LNCAP (cell line): ENCODE data around the gene RPLP1.

Experiments
- TF ChIP-seq, protein P1 (sequence below): fragments of 450-650 bp; IDR thresholded peaks from 2 replicates; pipeline ENCODE4 v1.5.1; 2017; ENCODE audit warnings: mild to moderate bottlenecking

The RPLP1 gene

GRCh38 chr15:69466733-69467132, 14.1 kb downstream of the RPLP1 start:
- TF ChIP-seq, protein P1, sequence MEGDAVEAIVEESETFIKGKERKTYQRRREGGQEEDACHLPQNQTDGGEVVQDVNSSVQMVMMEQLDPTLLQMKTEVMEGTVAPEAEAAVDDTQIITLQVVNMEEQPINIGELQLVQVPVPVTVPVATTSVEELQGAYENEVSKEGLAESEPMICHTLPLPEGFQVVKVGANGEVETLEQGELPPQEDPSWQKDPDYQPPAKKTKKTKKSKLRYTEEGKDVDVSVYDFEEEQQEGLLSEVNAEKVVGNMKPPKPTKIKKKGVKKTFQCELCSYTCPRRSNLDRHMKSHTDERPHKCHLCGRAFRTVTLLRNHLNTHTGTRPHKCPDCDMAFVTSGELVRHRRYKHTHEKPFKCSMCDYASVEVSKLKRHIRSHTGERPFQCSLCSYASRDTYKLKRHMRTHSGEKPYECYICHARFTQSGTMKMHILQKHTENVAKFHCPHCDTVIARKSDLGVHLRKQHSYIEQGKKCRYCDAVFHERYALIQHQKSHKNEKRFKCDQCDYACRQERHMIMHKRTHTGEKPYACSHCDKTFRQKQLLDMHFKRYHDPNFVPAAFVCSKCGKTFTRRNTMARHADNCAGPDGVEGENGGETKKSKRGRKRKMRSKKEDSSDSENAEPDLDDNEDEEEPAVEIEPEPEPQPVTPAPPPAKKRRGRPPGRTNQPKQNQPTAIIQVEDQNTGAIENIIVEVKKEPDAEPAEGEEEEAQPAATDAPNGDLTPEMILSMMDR: no peak

GRCh38 chr15:69467636-69468035, 15.0 kb downstream of the RPLP1 start:
- TF ChIP-seq, protein P1: no peak

DNA sequence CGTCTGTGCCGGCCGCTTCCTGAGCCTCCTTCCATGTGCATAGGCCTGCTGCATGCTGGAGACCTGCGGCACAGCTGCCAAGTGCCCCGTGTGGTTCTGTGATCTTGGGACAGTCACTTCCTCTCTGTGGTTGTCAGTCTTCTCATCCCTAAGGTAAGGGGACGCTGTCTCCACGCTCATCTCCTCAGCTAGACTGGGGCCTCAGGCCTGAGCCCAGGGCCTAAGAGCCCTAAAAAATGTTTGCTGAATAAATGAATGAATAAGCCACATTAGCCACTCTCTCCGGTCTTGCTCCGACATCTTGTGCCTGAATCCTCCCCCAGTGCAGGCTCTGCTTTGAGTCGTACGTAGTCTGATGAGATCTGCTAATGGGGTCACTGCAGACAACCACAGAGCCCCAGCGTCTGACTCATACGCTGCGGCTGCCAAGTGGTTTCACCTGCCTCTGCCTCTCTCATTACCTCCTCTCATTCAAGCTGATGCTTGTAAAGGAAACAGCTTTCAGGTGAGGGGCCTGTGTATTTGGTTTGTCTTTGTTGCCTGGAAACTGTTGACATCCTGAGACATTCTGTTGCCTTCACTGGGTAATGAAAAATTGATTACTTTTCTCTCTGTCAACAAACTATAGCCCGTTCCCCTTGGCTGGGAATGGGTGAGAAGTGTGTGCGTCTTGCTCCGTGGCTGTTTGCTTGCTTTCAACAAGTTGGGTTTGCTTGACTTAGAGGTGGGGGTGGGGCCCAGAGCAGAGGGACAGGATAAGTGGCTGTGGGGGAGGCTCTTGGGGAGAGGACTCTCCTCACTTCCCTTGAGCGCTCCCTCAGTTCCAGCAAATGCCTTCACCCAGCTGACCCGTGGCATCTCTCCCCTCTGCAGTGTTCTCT, 15.9 kb downstream of the RPLP1 start:
- TF ChIP-seq, protein P1: no peak

DNA sequence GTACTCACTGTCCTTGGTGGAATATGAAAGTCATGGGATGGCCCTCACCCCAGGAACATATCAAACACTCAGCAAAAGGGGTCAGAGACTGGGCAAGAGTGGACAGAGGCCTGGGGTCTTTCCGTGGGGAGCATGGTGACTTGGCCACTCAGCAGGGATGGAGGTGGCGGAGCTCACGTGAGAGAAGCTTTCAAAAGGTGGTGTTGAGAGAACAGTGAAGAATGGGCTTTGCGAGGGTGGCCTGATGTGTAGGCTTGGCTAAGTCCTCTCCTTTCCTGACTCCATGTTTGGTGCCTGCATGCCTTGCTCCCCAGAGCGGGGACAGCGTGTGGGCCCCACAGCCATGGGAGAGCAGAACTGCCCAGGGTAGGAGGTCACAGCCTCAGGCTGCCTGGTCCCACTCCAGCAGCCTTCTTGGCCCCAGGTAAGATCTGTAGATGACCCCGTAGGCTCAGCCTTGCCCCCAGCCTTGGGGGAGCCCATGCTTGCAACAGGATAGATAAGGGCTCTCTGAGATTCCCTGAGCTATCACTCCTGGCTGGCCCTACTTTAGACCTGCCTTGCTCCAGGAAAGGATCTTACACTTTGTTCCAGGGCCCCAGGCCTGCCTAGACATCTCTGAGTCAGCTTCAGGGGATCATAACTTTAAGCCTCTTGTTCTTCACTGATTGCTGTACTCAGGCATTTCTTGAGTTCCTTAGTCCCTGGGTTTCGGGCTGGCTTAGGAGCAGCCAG, 17.0 kb downstream of the RPLP1 start:
- TF ChIP-seq, protein P1: no peak

- TF ChIP-seq, protein P1: no peak
Measured at GRCh38 chr15:69472046-69472445, 19.4 kb downstream of the RPLP1 start.

DNA sequence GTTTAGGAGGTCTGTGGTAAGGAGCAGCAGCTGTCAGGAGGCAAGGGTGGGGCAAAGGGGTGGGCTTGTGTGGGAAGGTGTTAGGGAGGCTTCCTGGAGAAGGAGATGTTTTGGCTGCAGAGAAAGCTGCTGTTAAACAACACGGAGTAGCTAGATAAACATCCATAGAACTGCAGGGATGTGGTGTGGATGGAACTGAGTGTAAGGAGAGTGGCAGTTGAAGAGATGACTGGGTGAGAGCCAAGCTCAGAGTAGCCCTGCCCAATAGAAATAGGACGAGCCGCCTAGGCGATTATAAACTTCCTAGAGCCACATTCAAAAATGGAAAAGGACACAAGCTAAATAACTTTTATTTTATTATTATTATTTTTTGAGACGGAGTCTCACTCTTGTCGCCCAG, 19.9 kb downstream of the RPLP1 start:
- TF ChIP-seq, protein P1: no peak

DNA sequence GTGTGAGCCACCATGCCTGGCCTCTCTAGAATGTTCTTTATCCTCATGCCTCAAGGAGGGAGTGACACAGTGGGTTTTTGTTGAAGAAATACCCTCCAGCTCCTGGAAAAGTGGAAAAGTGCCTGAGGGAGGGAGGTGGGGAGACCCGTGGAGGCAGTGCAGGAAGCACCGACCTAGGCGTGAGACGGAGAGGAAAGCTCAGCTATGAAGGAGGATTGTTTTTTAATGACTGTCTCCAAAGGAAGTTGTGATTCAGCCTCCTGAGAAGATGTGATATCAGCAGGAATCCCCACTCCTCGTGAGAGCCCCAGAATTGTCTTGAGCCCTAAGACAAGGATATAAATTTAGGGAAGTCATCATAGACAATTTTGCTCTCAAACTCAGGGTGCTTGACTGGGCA, 21.7 kb downstream of the RPLP1 start:
- TF ChIP-seq, protein P1: no peak
